Stimulated activated CD8-positive, alpha-beta memory T cell treated with anti-CD3 and anti-CD28 coated beads, Interleukin-15, amount 100 ng/mL, for 48 hours (primary cell): ENCODE measurements around the gene UBD.

Source experiments
- DNase-seq, 2 donors: peaks; one replicate each; pipeline ENCODE4 v3.0.0-alpha.2; 2020; ENCODE audit warnings: low read depth in 2 of 2

The UBD gene

GRCh38 chr6:29559524-29560287 is at the start of gene UBD:
TSS of gene UBD (minus strand) at chr6:29559732. CDS start at chr6:29559701, 31 bp downstream.
- no peak for DNase-seq

- DNase-seq, result no peak
Measured at GRCh38 chr6:29608131-29608530, 48.6 kb upstream of the UBD start.

GRCh38 chr6:29603930-29604329 is 44.4 kb upstream of the UBD start:
- DNase-seq, result no peak

GRCh38 chr6:29603456-29603855 is 43.9 kb upstream of the UBD start:
- no peak for DNase-seq

GRCh38 chr6:29602564-29603361 is 43.2 kb upstream of the UBD start:
- no peak for DNase-seq

- DNase-seq, result no peak
Measured at GRCh38 chr6:29598172-29598747, 38.7 kb upstream of the UBD start.

GRCh38 chr6:29597184-29597583 is 37.7 kb upstream of the UBD start:
- no peak for DNase-seq

- DNase-seq, result no peak
Measured at GRCh38 chr6:29596381-29596900, 36.9 kb upstream of the UBD start.

- DNase-seq, result no peak
Measured at GRCh38 chr6:29593199-29593855, 33.8 kb upstream of the UBD start.

GRCh38 chr6:29591677-29592076 is 32.1 kb upstream of the UBD start:
- no peak for DNase-seq

GRCh38 chr6:29590218-29590808 is 30.8 kb upstream of the UBD start:
- DNase-seq, result no peak

- DNase-seq, result peak; percentile 1 to 8
Measured at GRCh38 chr6:29589423-29590048, 30.0 kb upstream of the UBD start.

- no peak for DNase-seq
Measured at GRCh38 chr6:29584821-29585220, 25.3 kb upstream of the UBD start, which contains the start of gene OR2H2. TSS of gene OR2H2 (plus strand) at chr6:29585121. CDS start at chr6:29587945, 2,824 bp downstream.

GRCh38 chr6:29577544-29577943 is 18.0 kb upstream of the UBD start:
- no peak for DNase-seq

GRCh38 chr6:29576056-29576455 is 16.5 kb upstream of the UBD start:
- no peak for DNase-seq

GRCh38 chr6:29567991-29568390 is 8.5 kb upstream of the UBD start:
- DNase-seq, result no peak

- DNase-seq, result no peak
Measured at GRCh38 chr6:29567541-29567940, 8.0 kb upstream of the UBD start.

- no peak for DNase-seq
Measured at GRCh38 chr6:29566856-29567255, 7.3 kb upstream of the UBD start.

GRCh38 chr6:29564875-29565274 is 5.3 kb upstream of the UBD start:
- DNase-seq, result no peak

- DNase-seq, result no peak
Measured at GRCh38 chr6:29563435-29563965, 4.0 kb upstream of the UBD start.
